ENCODE data around the gene ITFG1. TPM values are rescaled to one million over a fixed set of nuclear protein-coding genes. Genes with fewer than 3 reads are reported as not detected.
A peak's percentile ranks its signal among the peaks of the same experiment; 100 is the strongest.

The ITFG1 gene
- total RNA-seq, 1 donor: 58.6 TPM

DNA sequence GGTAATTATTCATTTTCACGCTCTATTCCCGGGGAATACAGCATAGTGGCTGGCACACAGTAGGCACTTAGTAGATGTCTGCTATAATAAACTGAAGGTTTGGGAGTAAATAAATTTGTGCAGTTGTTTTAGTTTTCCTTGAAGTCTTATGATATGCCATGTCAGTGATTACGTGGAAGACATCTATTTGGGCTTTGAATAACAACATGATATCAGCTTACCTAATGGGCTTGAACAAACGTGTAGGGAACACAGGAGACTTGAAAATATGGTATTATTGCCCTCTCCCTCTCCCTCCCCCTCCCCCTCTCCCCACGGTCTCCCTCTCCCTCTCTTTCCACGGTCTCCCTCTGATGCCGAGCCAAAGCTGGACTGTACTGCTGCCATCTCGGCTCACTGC is 280.8 kb downstream of the ITFG1 start:
- TF ChIP-seq, protein P1, sequence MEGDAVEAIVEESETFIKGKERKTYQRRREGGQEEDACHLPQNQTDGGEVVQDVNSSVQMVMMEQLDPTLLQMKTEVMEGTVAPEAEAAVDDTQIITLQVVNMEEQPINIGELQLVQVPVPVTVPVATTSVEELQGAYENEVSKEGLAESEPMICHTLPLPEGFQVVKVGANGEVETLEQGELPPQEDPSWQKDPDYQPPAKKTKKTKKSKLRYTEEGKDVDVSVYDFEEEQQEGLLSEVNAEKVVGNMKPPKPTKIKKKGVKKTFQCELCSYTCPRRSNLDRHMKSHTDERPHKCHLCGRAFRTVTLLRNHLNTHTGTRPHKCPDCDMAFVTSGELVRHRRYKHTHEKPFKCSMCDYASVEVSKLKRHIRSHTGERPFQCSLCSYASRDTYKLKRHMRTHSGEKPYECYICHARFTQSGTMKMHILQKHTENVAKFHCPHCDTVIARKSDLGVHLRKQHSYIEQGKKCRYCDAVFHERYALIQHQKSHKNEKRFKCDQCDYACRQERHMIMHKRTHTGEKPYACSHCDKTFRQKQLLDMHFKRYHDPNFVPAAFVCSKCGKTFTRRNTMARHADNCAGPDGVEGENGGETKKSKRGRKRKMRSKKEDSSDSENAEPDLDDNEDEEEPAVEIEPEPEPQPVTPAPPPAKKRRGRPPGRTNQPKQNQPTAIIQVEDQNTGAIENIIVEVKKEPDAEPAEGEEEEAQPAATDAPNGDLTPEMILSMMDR (IDR thresholded peaks at IDR 0.05; ENCODE audit: extremely low read depth, low read depth, low read length): no peak

GRCh38 chr16:47175152-47175551 is 285.7 kb downstream of the ITFG1 start:
- DNase-seq (ENCODE audit: insufficient read length, low spot score, missing footprints): no peak
- no peaks in the 10 kb centered on the region for H3K79me2 ChIP-seq (ENCODE audit: insufficient read depth, low read length)
- TF ChIP-seq, protein P1 (IDR thresholded peaks at IDR 0.05; ENCODE audit: extremely low read depth, low read depth, low read length): no peak

More for the DNA sequence above, 280.8 kb downstream of the ITFG1 start:
- H3K27ac ChIP-seq (ENCODE audit: low read depth, low read length): no peak overlapping the region
- no peaks in the 10 kb centered on the region for H3K36me3 ChIP-seq (ENCODE audit: insufficient read depth, low read length)
- H2AFZ ChIP-seq (ENCODE audit: low read length): no peak overlapping the region
- H3K4me3 ChIP-seq (ENCODE audit: insufficient read depth, low read length): no peak overlapping the region
- H3K4me2 ChIP-seq (ENCODE audit: insufficient read depth, low read length): no peak overlapping the region
- no peaks in the 10 kb centered on the region for H3K4me1 ChIP-seq (ENCODE audit: insufficient read depth, low read length)
- H3K9me3 ChIP-seq (ENCODE audit: low read depth, low read length): no peaks in the 10 kb centered on the region
- H3K27me3 ChIP-seq (ENCODE audit: insufficient read depth, low read length): no peaks in the 10 kb centered on the region
- no peaks in the 10 kb centered on the region for H3K79me2 ChIP-seq (ENCODE audit: insufficient read depth, low read length)
- peak; percentile 58 for DNase-seq (ENCODE audit: insufficient read length, low spot score, missing footprints)
- H4K20me1 ChIP-seq (ENCODE audit: insufficient read depth, low read length): no peaks in the 10 kb centered on the region

DNA sequence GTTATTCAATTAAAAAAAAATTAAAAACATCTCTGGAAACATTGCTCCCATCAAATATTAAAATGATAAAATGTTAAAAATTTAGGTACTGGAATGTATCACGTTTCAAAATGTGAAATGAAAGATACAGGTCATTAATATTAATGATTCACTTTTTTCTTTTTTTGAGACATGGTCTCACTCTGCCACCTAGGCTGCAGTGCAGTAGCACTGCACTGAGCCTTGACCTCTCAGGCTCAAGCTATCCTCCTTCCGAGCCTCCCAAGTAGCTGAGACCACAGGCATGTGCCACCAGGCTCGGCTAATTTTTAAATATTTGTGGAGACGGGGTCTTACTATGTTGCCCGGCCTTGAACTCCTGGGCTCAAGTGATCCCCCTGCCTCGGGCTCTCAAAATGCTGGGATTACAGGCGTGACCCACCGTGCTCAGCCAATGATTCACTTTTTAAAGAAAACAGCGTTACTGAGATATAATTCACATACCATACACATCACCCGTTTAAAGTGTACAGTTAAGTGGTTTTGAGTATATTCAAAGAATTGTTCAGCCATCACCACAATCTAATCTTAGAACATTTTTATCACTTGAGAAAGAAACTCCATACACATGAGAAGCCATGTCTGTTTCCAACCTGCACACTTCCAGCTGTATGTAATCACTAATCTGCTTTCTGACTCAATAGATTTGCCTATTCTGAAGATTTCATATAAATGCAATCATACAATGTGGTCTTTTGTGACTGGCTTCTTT is 298.0 kb downstream of the ITFG1 start:
- H3K27me3 ChIP-seq (ENCODE audit: insufficient read depth, low read length): no peaks in the 10 kb centered on the region
- no peak overlapping the region for H2AFZ ChIP-seq (ENCODE audit: low read length)
- no peak for DNase-seq (ENCODE audit: insufficient read length, low spot score, missing footprints)
- no peaks in the 10 kb centered on the region for H3K9me3 ChIP-seq (ENCODE audit: low read depth, low read length)
- H4K20me1 ChIP-seq (ENCODE audit: insufficient read depth, low read length): no peaks in the 10 kb centered on the region
- H3K4me2 ChIP-seq (ENCODE audit: insufficient read depth, low read length): no peak overlapping the region
- H3K27ac ChIP-seq (ENCODE audit: low read depth, low read length): no peak overlapping the region
- H3K4me3 ChIP-seq (ENCODE audit: insufficient read depth, low read length): no peak overlapping the region
- H3K4me1 ChIP-seq (ENCODE audit: insufficient read depth, low read length): no peaks in the 10 kb centered on the region
- TF ChIP-seq, protein P1 (IDR thresholded peaks at IDR 0.05; ENCODE audit: extremely low read depth, low read depth, low read length): no peak
- H3K79me2 ChIP-seq (ENCODE audit: insufficient read depth, low read length): no peaks in the 10 kb centered on the region
- no peaks in the 10 kb centered on the region for H3K36me3 ChIP-seq (ENCODE audit: insufficient read depth, low read length)

More at GRCh38 chr16:47175152-47175551, 285.7 kb downstream of the ITFG1 start:
- H4K20me1 ChIP-seq (ENCODE audit: insufficient read depth, low read length): no peaks in the 10 kb centered on the region
- H2AFZ ChIP-seq (ENCODE audit: low read length): no peak overlapping the region
- no peak overlapping the region for H3K27ac ChIP-seq (ENCODE audit: low read depth, low read length)
- no peaks in the 10 kb centered on the region for H3K4me1 ChIP-seq (ENCODE audit: insufficient read depth, low read length)
- H3K36me3 ChIP-seq (ENCODE audit: insufficient read depth, low read length): no peaks in the 10 kb centered on the region
- no peaks in the 10 kb centered on the region for H3K9me3 ChIP-seq (ENCODE audit: low read depth, low read length)
- H3K4me3 ChIP-seq (ENCODE audit: insufficient read depth, low read length): no peak overlapping the region
- H3K27me3 ChIP-seq (ENCODE audit: insufficient read depth, low read length): no peaks in the 10 kb centered on the region
- H3K4me2 ChIP-seq (ENCODE audit: insufficient read depth, low read length): no peak overlapping the region

DNA sequence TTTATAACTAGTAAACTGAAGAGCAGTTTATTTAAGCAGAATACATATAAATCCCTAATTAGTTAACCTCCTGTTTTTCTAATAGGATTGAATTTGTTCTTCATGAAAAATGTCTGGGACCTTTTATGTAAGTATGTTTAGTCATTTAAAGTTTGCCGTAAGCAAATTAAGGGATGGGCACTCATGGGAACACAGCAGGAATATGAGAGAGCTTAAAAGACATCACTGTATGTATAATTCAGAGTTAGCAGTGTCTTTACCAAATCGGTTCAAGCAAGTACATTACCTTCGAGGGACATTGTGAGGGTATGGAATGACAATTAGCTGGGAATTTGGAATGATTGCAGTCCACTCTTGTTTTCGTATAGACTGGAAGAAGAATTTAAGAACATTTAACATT is 299.4 kb downstream of the ITFG1 start:
- Histone ChIP-seq H3K27me3 (ENCODE audit: insufficient read depth, low read length) (no peaks in the 10 kb centered on the region), H4K20me1 (ENCODE audit: insufficient read depth, low read length) (no peaks in the 10 kb centered on the region), H3K36me3 (ENCODE audit: insufficient read depth, low read length) (no peaks in the 10 kb centered on the region), H2AFZ (ENCODE audit: low read length) (no peak overlapping the region), H3K27ac (ENCODE audit: low read depth, low read length) (no peak overlapping the region), H3K9me3 (ENCODE audit: low read depth, low read length) (no peaks in the 10 kb centered on the region), H3K4me1 (ENCODE audit: insufficient read depth, low read length) (no peaks in the 10 kb centered on the region), H3K79me2 (ENCODE audit: insufficient read depth, low read length) (no peaks in the 10 kb centered on the region), H3K4me3 (ENCODE audit: insufficient read depth, low read length) (no peak overlapping the region), H3K4me2 (ENCODE audit: insufficient read depth, low read length) (no peak overlapping the region)
- TF ChIP-seq, protein P1 (IDR thresholded peaks at IDR 0.05; ENCODE audit: extremely low read depth, low read depth, low read length): no peak
- DNase-seq (ENCODE audit: insufficient read length, low spot score, missing footprints): no peak

All from osteoblast (primary cell).